ENCODE measurements around the gene MSTO1.
"Not testable (repeated sequence)": the region's sequence is repeated elsewhere in the genome, so short reads cannot be mapped to it uniquely, and the experiment has no call there.

Gene MSTO1

GRCh38 chr1:155598842-155599331 lies 11.1 kb upstream of the MSTO1 start:
- H3K4me1 Mint-ChIP-seq: peaks cover 21% of the 10 kb centered on the region
- H3K4me3 Mint-ChIP-seq: peak overlapping the region; percentile 35
- no peak for TF ChIP-seq CTCF (IDR thresholded peaks at IDR 0.05)
- H3K27me3 Mint-ChIP-seq (ENCODE audit: low read depth, poor library complexity): peaks cover 16% of the 10 kb centered on the region
- peak; percentile 19 for DNase-seq
- no peaks in the 10 kb centered on the region for H3K9me3 Mint-ChIP-seq
- H3K27ac Mint-ChIP-seq: no peak overlapping the region
- no peaks in the 10 kb centered on the region for H3K36me3 Mint-ChIP-seq (ENCODE audit: low read depth)

GRCh38 chr1:155599828-155600572 lies 10.0 kb upstream of the MSTO1 start:
- not testable (repeated sequence) for H3K9me3 Mint-ChIP-seq; H3K4me3 Mint-ChIP-seq; DNase-seq; H3K36me3 Mint-ChIP-seq (ENCODE audit: low read depth)
- Mint-ChIP-seq H3K27ac (peak overlapping the region; percentile 38), H3K4me1 (peaks cover 21% of the 10 kb centered on the region), H3K27me3 (ENCODE audit: low read depth, poor library complexity) (peaks cover 16% of the 10 kb centered on the region)

GRCh38 chr1:155607708-155608107 lies 2.3 kb upstream of the MSTO1 start:
- Mint-ChIP-seq H3K4me1 (peaks cover 4% of the 10 kb centered on the region), H3K9me3 (no peaks in the 10 kb centered on the region), H3K27ac (no peak overlapping the region), H3K4me3 (no peak overlapping the region), H3K27me3 (ENCODE audit: low read depth, poor library complexity) (peaks cover 9% of the 10 kb centered on the region), H3K36me3 (ENCODE audit: low read depth) (peaks cover 4% of the 10 kb centered on the region)
- no peak for TF ChIP-seq CTCF (IDR thresholded peaks at IDR 0.05)
- no peak for DNase-seq

GRCh38 chr1:155608888-155609225 lies 1.2 kb upstream of the MSTO1 start:
- Mint-ChIP-seq H3K4me1 (peaks cover 4% of the 10 kb centered on the region), H3K4me3 (peak overlapping the region; percentile 23), H3K27ac (no peak overlapping the region), H3K27me3 (ENCODE audit: low read depth, poor library complexity) (peaks cover 5% of the 10 kb centered on the region), H3K36me3 (ENCODE audit: low read depth) (peaks cover 9% of the 10 kb centered on the region), H3K9me3 (no peaks in the 10 kb centered on the region)
- no peak for TF ChIP-seq CTCF (IDR thresholded peaks at IDR 0.05)
- DNase-seq: no peak

- not testable (repeated sequence) for H3K4me1 Mint-ChIP-seq; H3K27ac Mint-ChIP-seq; H3K27me3 Mint-ChIP-seq (ENCODE audit: low read depth, poor library complexity); DNase-seq; H3K9me3 Mint-ChIP-seq
- H3K4me3 Mint-ChIP-seq: peak overlapping the region; percentile 89
- H3K36me3 Mint-ChIP-seq (ENCODE audit: low read depth): peaks cover 14% of the 10 kb centered on the region
Measured at GRCh38 chr1:155610257-155610647, 234 bp downstream of the MSTO1 start.

- H3K9me3 Mint-ChIP-seq; H3K27ac Mint-ChIP-seq; H3K4me3 Mint-ChIP-seq; H3K4me1 Mint-ChIP-seq; H3K27me3 Mint-ChIP-seq (ENCODE audit: low read depth, poor library complexity); DNase-seq: not testable (repeated sequence)
- H3K36me3 Mint-ChIP-seq (ENCODE audit: low read depth): peaks cover 14% of the 10 kb centered on the region
Measured at GRCh38 chr1:155613226-155613625, 3.2 kb downstream of the MSTO1 start.

GRCh38 chr1:155622191-155622590 lies 12.2 kb downstream of the MSTO1 start:
- no peak overlapping the region for H3K27ac Mint-ChIP-seq
- peaks cover 12% of the 10 kb centered on the region for H3K27me3 Mint-ChIP-seq (ENCODE audit: low read depth, poor library complexity)
- H3K4me1 Mint-ChIP-seq: no peaks in the 10 kb centered on the region

More at GRCh38 chr1:155622191-155622590, 12.2 kb downstream of the MSTO1 start:
- no peak for DNase-seq
- H3K36me3 Mint-ChIP-seq (ENCODE audit: low read depth): no peaks in the 10 kb centered on the region
- H3K4me3 Mint-ChIP-seq: no peak overlapping the region
- H3K9me3 Mint-ChIP-seq: peaks cover 25% of the 10 kb centered on the region
- no peak for TF ChIP-seq CTCF (IDR thresholded peaks at IDR 0.05)
